GM12878 (cell line): ENCODE measurements around the gene TMED10. TPM values are rescaled to one million over a fixed set of nuclear protein-coding genes. Genes with fewer than 3 reads are reported as not detected.

Source experiments
- ATAC-seq: fragments of 200-7000 bp; cut with Tn5 transposase; 3 replicates; pipeline ENCODE4 v1.9.1; 2020; ENCODE audit warnings: mild to moderate bottlenecking, moderate library complexity
- BruUV-seq: library from RNA; stranded (reverse); fragments of 400-500 nt; replicated peaks from 2 replicates; lab custom pipeline; 2021; lab: Mats Ljungman, UMichigan
- CTCF ChIA-PET: fragments of 300-600 bp; sonication (Branson Sonifier 250); formaldehyde crosslinking; extraction: SDS; loops from one replicate; lab custom pipeline; 2021; ENCODE audit warnings: inconsistent platforms; lab: Yijun Ruan, JAX
- POLR2A ChIA-PET: fragments of 350-600 bp; formaldehyde crosslinking; extraction: SDS; loops from one replicate; lab custom pipeline; 2021; ENCODE audit warnings: inconsistent platforms; lab: Charles Lee
- RAD21 ChIA-PET: fragments of 300-600 bp; sonication (Branson Sonifier 250); formaldehyde crosslinking; loops from one replicate; lab custom pipeline; 2023; ENCODE audit warnings: antibody characterized with exemption; ENCODE audit not compliant: unreplicated experiment; lab: Charles Lee
- SMC1A ChIA-PET: fragments of 300-600 bp; sonication (Branson Sonifier 250); formaldehyde crosslinking; loops from one replicate; lab custom pipeline; 2023; ENCODE audit not compliant: unreplicated experiment, uncharacterized antibody; lab: Charles Lee
- DNase-seq: peaks from one replicate; pipeline ENCODE4 v3.0.0-alpha.2; 2011; ENCODE audit warnings: low read depth, low spot score
- FAIRE-seq: peaks from 3 replicates; lab custom pipeline; 2011; peaks lifted over from hg19 to GRCh38; lab: Jason Lieb, UNC
- H2AFZ ChIP-seq: 2 replicates; pipeline ENCODE4 v1.6.0; 2011; ENCODE audit warnings: low read depth, low read length, control low read depth; ENCODE audit not compliant: control insufficient read depth
- H3K27ac ChIP-seq: 2 replicates; pipeline ENCODE4 v1.5.1; 2011; ENCODE audit warnings: control low read depth; ENCODE audit not compliant: control insufficient read depth, insufficient read depth
- H3K27me3 ChIP-seq, 2 experiments: replicated peaks in 1 of 2; 2 replicates each; pipeline versions ENCODE4 v1.6.0 to v1.6.1; 2011; ENCODE audit warnings: low read length in 1 of 2; ENCODE audit not compliant: control insufficient read depth in 2 of 2, insufficient read depth in 2 of 2
- H3K36me3 ChIP-seq, 2 experiments: 2 replicates each; pipeline ENCODE4 v1.5.1; 2011; ENCODE audit warnings: low read length in 1 of 2; ENCODE audit not compliant: control insufficient read depth in 2 of 2, insufficient read depth in 2 of 2
- H3K4me1 ChIP-seq: 2 replicates; pipeline ENCODE4 v1.6.1; 2011; ENCODE audit warnings: mild to moderate bottlenecking, low read length, moderate library complexity, mixed read lengths; ENCODE audit not compliant: control insufficient read depth, insufficient read depth
- H3K4me2 ChIP-seq: 2 replicates; pipeline ENCODE4 v1.6.0; 2011; ENCODE audit warnings: control low read depth; ENCODE audit not compliant: control insufficient read depth, insufficient read depth
- H3K4me3 ChIP-seq: fragments of 200-600 bp; sonication (generic); 2 replicates; pipeline ENCODE4 v1.5.1; 2016
- H3K79me2 ChIP-seq: 2 replicates; pipeline ENCODE4 v1.6.0; 2011; ENCODE audit warnings: low read length; ENCODE audit not compliant: control insufficient read depth, insufficient read depth
- H3K9ac ChIP-seq: 2 replicates; pipeline ENCODE4 v1.8.0; 2011; ENCODE audit warnings: low read length, control low read depth, mixed read lengths; ENCODE audit not compliant: control insufficient read depth, insufficient read depth
- H3K9me3 ChIP-seq: replicated peaks from 3 replicates; pipeline ENCODE4 v1.5.1; 2011; ENCODE audit warnings: mild to moderate bottlenecking, low read length; ENCODE audit not compliant: control insufficient read depth, insufficient read depth
- H4K20me1 ChIP-seq: 2 replicates; pipeline ENCODE4 v1.6.0; 2011; ENCODE audit not compliant: control insufficient read depth, insufficient read depth
- CHD2 ChIP-seq: IDR thresholded peaks from 2 replicates; pipeline ENCODE4 v1.6.1; 2011; ENCODE audit warnings: low read depth, low read length, improper control_type of control experiment, borderline replicate concordance
- GABPA ChIP-seq: IDR thresholded peaks from 2 replicates; pipeline ENCODE4 v1.6.1; 2014; ENCODE audit warnings: antibody characterized with exemption, low read depth, mild to moderate bottlenecking, inconsistent platforms
- HCFC1 ChIP-seq: fragments of 150-350 bp; IDR thresholded peaks from 2 replicates; pipeline ENCODE4 v1.6.1; 2014; ENCODE audit warnings: low read length
- NFYA ChIP-seq: IDR thresholded peaks from 2 replicates; pipeline ENCODE4 v1.6.1; 2011; ENCODE audit warnings: low read depth, mild to moderate bottlenecking, low read length, improper control_type of control experiment, borderline replicate concordance
- RBBP5 ChIP-seq: fragments of 200-600 bp; sonication (generic); conservative IDR thresholded peaks from 2 replicates; pipeline ENCODE4 v1.6.1; 2016
- REST ChIP-seq: IDR thresholded peaks from 2 replicates; pipeline ENCODE4 v1.6.1; 2012; ENCODE audit warnings: mild to moderate bottlenecking, low read depth, low read length
- SMARCA5 ChIP-seq: fragments of 450-650 bp; IDR thresholded peaks from 2 replicates; pipeline ENCODE4 v1.6.1; 2017; ENCODE audit warnings: mild to moderate bottlenecking
- TAF1 ChIP-seq: IDR thresholded peaks from 2 replicates; pipeline ENCODE4 v1.6.1; 2011; ENCODE audit warnings: mild to moderate bottlenecking, low read depth, low read length, borderline replicate concordance
- ZNF207 ChIP-seq: fragments of 450-650 bp; IDR thresholded peaks from 2 replicates; pipeline ENCODE4 v1.6.1; 2014; ENCODE audit warnings: antibody characterized with exemption, mild to moderate bottlenecking, borderline replicate concordance
- ZNF274 ChIP-seq: IDR thresholded peaks from one replicate; pipeline ENCODE4 v1.8.0; 2011; ENCODE audit not compliant: insufficient read length, insufficient read depth
- ZSCAN29 ChIP-seq: fragments of 450-650 bp; IDR thresholded peaks from 2 replicates; pipeline ENCODE4 v1.6.1; 2017; ENCODE audit warnings: mild to moderate bottlenecking, moderate library complexity
- WGBS: methylation state at CpG from one replicate; pipeline ENCODE4 v1.1.6; 2016; ENCODE audit warnings: low lambda C conversion rate; ENCODE audit not compliant: insufficient replicate concordance, insufficient coverage; ENCODE audit errors: missing lambda C conversion rate; 5-methylcytosine and 5-hydroxymethylcytosine counted together
- in situ Hi-C: fragments of 300-500 bp; cut with MboI; formaldehyde crosslinking; loops from 9 replicates; pipeline ENCODE4 v1.14.3; 2018; ENCODE audit warnings: mixed read lengths
- intact Hi-C: fragments of 100-400 bp; cut with micrococcal nuclease; formaldehyde crosslinking; loops from one replicate; pipeline ENCODE4 v1.14.2; 2022; ENCODE audit not compliant: unreplicated experiment
- polyA plus RNA-seq, 11 experiments: library from polyadenylated mRNA; depleted of rRNA in 4 of 11; unstranded in 6 of 11; stranded (reverse) in 5 of 11; fragments of >200 nt; fragmentation: Nextera tagmentation in 4 of 11; fragmentation: Illumina TruSeq in 1 of 11; extraction: Ambion mirVana in 4 of 11; extraction: Trizol in 1 of 11; gene quantifications; 1 replicate in 1 of 11; 2 replicates in 10 of 11; pipeline versions ENCODE4 v1.2.1 to v1.2.3, GENCODE V29; 2011 to 2016; ENCODE audit warnings: inconsistent platforms in 2 of 11, missing spikeins in 2 of 11, low read depth in 1 of 11
- total RNA-seq, 4 experiments: library from RNA; depleted of rRNA in 3 of 4; stranded (reverse); fragments of >200 nt in 3 of 4; fragmentation: Illumina TruSeq in 1 of 4; extraction: Trizol in 1 of 4; gene quantifications; 2 replicates each; pipeline versions ENCODE4 v1.2.1 to v1.2.3, GENCODE V29; 2013 to 2021
- TF ChIP-seq, protein P1 (sequence below): fragments of 450-650 bp; IDR thresholded peaks from 2 replicates; pipeline ENCODE4 v1.6.1; 2017; ENCODE audit warnings: mild to moderate bottlenecking, moderate library complexity

The TMED10 gene
- total and polyA plus RNA-seq, 10 of the 15 experiments (the other 5 are each of a cell fraction or from before 2014, with no cell fraction given): 99.8 to 270 (median 180) TPM

DNA sequence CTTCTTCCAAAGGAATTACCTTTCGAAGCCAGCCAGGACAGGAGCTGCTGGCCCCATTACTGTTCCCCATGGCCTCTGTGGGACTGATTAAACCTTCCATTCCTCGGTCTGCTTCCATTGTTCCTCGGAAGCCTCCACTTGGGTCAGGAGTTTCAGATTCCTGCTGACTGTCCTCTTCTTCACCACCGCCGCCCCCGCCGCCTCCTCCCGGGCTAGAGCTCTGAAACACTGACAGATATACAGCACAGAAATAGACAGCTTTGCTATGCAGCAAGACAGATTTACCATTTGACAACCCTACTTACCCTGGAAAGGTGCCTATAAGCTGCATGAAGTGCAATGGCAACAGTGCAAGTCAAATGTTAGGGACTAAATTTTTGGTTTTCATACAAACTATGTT lies 85.2 kb downstream of the TMED10 start:
- in situ Hi-C loops: loop anchor here (5.0 kb wide), 1 partner anchor 239 kb away; no protein-coding TSS in a partner anchor

More for the DNA sequence above, 85.2 kb downstream of the TMED10 start:
- TF ChIP-seq CHD2: no peak
- no peak for TF ChIP-seq REST
- TF ChIP-seq, protein P1, sequence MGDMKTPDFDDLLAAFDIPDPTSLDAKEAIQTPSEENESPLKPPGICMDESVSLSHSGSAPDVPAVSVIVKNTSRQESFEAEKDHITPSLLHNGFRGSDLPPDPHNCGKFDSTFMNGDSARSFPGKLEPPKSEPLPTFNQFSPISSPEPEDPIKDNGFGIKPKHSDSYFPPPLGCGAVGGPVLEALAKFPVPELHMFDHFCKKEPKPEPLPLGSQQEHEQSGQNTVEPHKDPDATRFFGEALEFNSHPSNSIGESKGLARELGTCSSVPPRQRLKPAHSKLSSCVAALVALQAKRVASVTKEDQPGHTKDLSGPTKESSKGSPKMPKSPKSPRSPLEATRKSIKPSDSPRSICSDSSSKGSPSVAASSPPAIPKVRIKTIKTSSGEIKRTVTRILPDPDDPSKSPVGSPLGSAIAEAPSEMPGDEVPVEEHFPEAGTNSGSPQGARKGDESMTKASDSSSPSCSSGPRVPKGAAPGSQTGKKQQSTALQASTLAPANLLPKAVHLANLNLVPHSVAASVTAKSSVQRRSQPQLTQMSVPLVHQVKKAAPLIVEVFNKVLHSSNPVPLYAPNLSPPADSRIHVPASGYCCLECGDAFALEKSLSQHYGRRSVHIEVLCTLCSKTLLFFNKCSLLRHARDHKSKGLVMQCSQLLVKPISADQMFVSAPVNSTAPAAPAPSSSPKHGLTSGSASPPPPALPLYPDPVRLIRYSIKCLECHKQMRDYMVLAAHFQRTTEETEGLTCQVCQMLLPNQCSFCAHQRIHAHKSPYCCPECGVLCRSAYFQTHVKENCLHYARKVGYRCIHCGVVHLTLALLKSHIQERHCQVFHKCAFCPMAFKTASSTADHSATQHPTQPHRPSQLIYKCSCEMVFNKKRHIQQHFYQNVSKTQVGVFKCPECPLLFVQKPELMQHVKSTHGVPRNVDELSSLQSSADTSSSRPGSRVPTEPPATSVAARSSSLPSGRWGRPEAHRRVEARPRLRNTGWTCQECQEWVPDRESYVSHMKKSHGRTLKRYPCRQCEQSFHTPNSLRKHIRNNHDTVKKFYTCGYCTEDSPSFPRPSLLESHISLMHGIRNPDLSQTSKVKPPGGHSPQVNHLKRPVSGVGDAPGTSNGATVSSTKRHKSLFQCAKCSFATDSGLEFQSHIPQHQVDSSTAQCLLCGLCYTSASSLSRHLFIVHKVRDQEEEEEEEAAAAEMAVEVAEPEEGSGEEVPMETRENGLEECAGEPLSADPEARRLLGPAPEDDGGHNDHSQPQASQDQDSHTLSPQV: no peak
- no peak for TF ChIP-seq TAF1
- TF ChIP-seq HCFC1: no peak
- TF ChIP-seq GABPA: no peak
- TF ChIP-seq NFYA: no peak
- no peak for TF ChIP-seq ZSCAN29
- TF ChIP-seq ZNF207: no peak
- no peak for TF ChIP-seq SMARCA5
- TF ChIP-seq RBBP5: no peak
- no peak for TF ChIP-seq ZNF274
- Histone ChIP-seq H3K27me3 (no peaks in the 10 kb centered on the region), H3K9me3 (no peaks in the 10 kb centered on the region), H3K36me3 (peaks cover 0 to 13% of the 10 kb centered on the region in 2 experiments), H3K79me2 (no peaks in the 10 kb centered on the region), H3K4me2 (no peak overlapping the region), H2AFZ (no peak overlapping the region), H3K4me1 (no peaks in the 10 kb centered on the region), H3K9ac (no peak overlapping the region), H3K4me3 (no peak overlapping the region), H3K27ac (no peak overlapping the region), H4K20me1 (no peaks in the 10 kb centered on the region)
- ChIA-PET RAD21 (interaction anchor here (0.6 to 2.0 kb wide), 2 partner anchors 28 to 1955 kb away, joined by 3 to 6 read pairs; partner anchors contain the start of genes ACYP1 and PSEN1), SMC1A (interaction anchor here (1.2 to 3.9 kb wide), 4 partner anchors 130 to 231 kb away, joined by 3 to 14 read pairs (median 9); no protein-coding TSS in a partner anchor), POLR2A (no interaction called here), CTCF (interaction anchor here (0.7 to 7.2 kb wide), 8 partner anchors 10 to 229 kb away, joined by 3 to 129 read pairs (median 4); no protein-coding TSS in a partner anchor)
- FAIRE-seq (no peak), DNase-seq (no peak), ATAC-seq (no peak)
- BruUV-seq: no TSS peak
- WGBS: 97% methylated on average over 8 of the region's 8 CpGs
- intact Hi-C loops: no loop called here
